Mesangial cell (primary cell): ENCODE data around the gene DECR2. TPM values are rescaled to one million over a fixed set of nuclear protein-coding genes. Genes with fewer than 3 reads are reported as not detected.

Experiments used
- total RNA-seq: library from RNA; depleted of rRNA; stranded (reverse); fragments of >200 nt; gene quantifications from 2 replicates; pipeline ENCODE4 v1.2.3, GENCODE V29; 2015

Gene DECR2
- 23.1 and 55.1 TPM in 2 replicates for total RNA-seq

GRCh38 chr16:401468-402348 lies at the start of gene DECR2:
Gene DECR2 (plus strand): TSS chr16:401885. CDS start chr16:401964, 79 bp downstream.

GRCh38 chr16:352547-353403 lies 48.9 kb upstream of the DECR2 start, which contains the start of gene AXIN1:
Gene AXIN1 (minus strand): TSS chr16:352723. CDS start chr16:347025, 5,698 bp downstream.

GRCh38 chr16:370443-370842 lies 31.2 kb upstream of the DECR2 start, which contains the start of gene MRPL28:
Gene MRPL28 (minus strand): TSS chr16:370538. CDS start chr16:370218, 320 bp downstream.

GRCh38 chr16:381789-382717 lies 19.6 kb upstream of the DECR2 start, which contains the start of gene PGAP6:
Gene PGAP6 (minus strand): TSS chr16:381978. CDS start chr16:381821, 157 bp downstream.

GRCh38 chr16:397135-397661 lies 4.5 kb upstream of the DECR2 start, which contains the start of gene NME4:
Gene NME4 (plus strand): TSS chr16:397199. CDS start chr16:397223, 24 bp downstream.

GRCh38 chr16:425082-425718 lies 23.5 kb downstream of the DECR2 start, which contains the start of gene RAB11FIP3:
Gene RAB11FIP3 (plus strand): TSS chr16:425649. CDS start chr16:426007, 358 bp downstream.

Other genes starting within 250 kb of the DECR2 start
- gene HBZ, start 249.2 kb upstream of the DECR2 start, total RNA-seq = not detected in 2 replicates
- not detected in 2 replicates for gene HBM, start 235.9 kb upstream of the DECR2 start, total RNA-seq
- not detected in 2 replicates for gene HBA2, start 229.0 kb upstream of the DECR2 start, total RNA-seq
- not detected in 2 replicates for gene HBA1, start 225.2 kb upstream of the DECR2 start, total RNA-seq
- gene HBQ1, start 221.4 kb upstream of the DECR2 start, total RNA-seq = 4.9 TPM in 1 of 2 replicates, not detected in the other
- 24.8 and 34.2 TPM in 2 replicates for gene LUC7L, start 172.4 kb upstream of the DECR2 start, total RNA-seq
- gene FAM234A, start 167.1 kb upstream of the DECR2 start, total RNA-seq = 77.1 and 163 TPM in 2 replicates
- gene RGS11, start 125.9 kb upstream of the DECR2 start, total RNA-seq = 0.33 and 5.2 TPM in 2 replicates
- gene ARHGDIG, start 121.3 kb upstream of the DECR2 start, total RNA-seq = 0.33 and 0.89 TPM in 2 replicates
- 0.25 TPM in 1 of 2 replicates, not detected in the other for gene PDIA2, start 118.7 kb upstream of the DECR2 start, total RNA-seq
- 23.5 and 27.3 TPM in 2 replicates for gene AXIN1, start 49.2 kb upstream of the DECR2 start, total RNA-seq
- 173 and 194 TPM in 2 replicates for gene MRPL28, start 31.3 kb upstream of the DECR2 start, total RNA-seq
- 67.5 and 116 TPM in 2 replicates for gene PGAP6, start 19.9 kb upstream of the DECR2 start, total RNA-seq
- gene NME4, start 4.7 kb upstream of the DECR2 start, total RNA-seq = 138 and 142 TPM in 2 replicates
- gene RAB11FIP3, start 23.8 kb downstream of the DECR2 start, total RNA-seq = 23.1 and 40.3 TPM in 2 replicates
- gene CAPN15, start 125.8 kb downstream of the DECR2 start, total RNA-seq = 49.4 and 70.6 TPM in 2 replicates
- not detected in 2 replicates for gene PRR35, start 158.5 kb downstream of the DECR2 start, total RNA-seq
- 0.65 and 2.0 TPM in 2 replicates for gene NHLRC4, start 165.1 kb downstream of the DECR2 start, total RNA-seq
- gene PIGQ, start 168.1 kb downstream of the DECR2 start, total RNA-seq = 53.0 and 88.0 TPM in 2 replicates
- gene RAB40C, start 188.2 kb downstream of the DECR2 start, total RNA-seq = 21.8 and 22.3 TPM in 2 replicates
- gene WFIKKN1, start 229.1 kb downstream of the DECR2 start, total RNA-seq = under 0.01 and 0.13 TPM in 2 replicates
- gene METTL26, start 234.4 kb downstream of the DECR2 start, total RNA-seq = 175 and 248 TPM in 2 replicates
- gene MCRIP2, start 239.9 kb downstream of the DECR2 start, total RNA-seq = 31.0 and 32.3 TPM in 2 replicates
- gene WDR90, start 247.5 kb downstream of the DECR2 start, total RNA-seq = 18.6 and 23.1 TPM in 2 replicates